KOPT-K1 (cell line): ENCODE results near the gene UBAC2.
"Not testable (repeated sequence)": the region's sequence is repeated elsewhere in the genome, so short reads cannot be mapped to it uniquely, and the experiment has no call there.

Source experiments
- H3K27ac ChIP-seq: fragments of 200-600 bp; sonication (generic); 2 replicates; pipeline ENCODE4 v1.5.1; 2016; ENCODE audit warnings: antibody characterized with exemption, mild to moderate bottlenecking, low read depth, low read length; ENCODE audit not compliant: poor library complexity, severe bottlenecking
- H3K36me3 ChIP-seq: fragments of 200-600 bp; sonication (generic); 2 replicates; pipeline ENCODE4 v1.5.1; 2017; ENCODE audit warnings: antibody characterized with exemption, mild to moderate bottlenecking, low read length, moderate library complexity; ENCODE audit not compliant: insufficient read depth
- H3K9me3 ChIP-seq: fragments of 200-600 bp; sonication (generic); 2 replicates; pipeline ENCODE4 v1.5.1; 2017; ENCODE audit warnings: antibody characterized with exemption, low read length, mild to moderate bottlenecking; ENCODE audit not compliant: insufficient read depth, poor library complexity, severe bottlenecking

The UBAC2 gene

GRCh38 chr13:99230991-99231390, 30.3 kb downstream of the UBAC2 start:
- H3K27ac ChIP-seq: peak overlapping the region; percentile 81
- no peaks in the 10 kb centered on the region for H3K9me3 ChIP-seq
- H3K36me3 ChIP-seq: peaks cover 12% of the 10 kb centered on the region

- peak overlapping the region; percentile 24 for H3K27ac ChIP-seq
- peaks cover 12% of the 10 kb centered on the region for H3K36me3 ChIP-seq
- no peaks in the 10 kb centered on the region for H3K9me3 ChIP-seq
These were observed 31.1 kb downstream of the UBAC2 start for GRCh38 chr13:99231721-99232120.

GRCh38 chr13:99237981-99238662, 37.5 kb downstream of the UBAC2 start:
- H3K9me3 ChIP-seq: no peaks in the 10 kb centered on the region
- peak overlapping the region; percentile 88 for H3K27ac ChIP-seq

GRCh38 chr13:99246100-99246499, 45.4 kb downstream of the UBAC2 start:
- Histone ChIP-seq H3K36me3 (peaks cover 52% of the 10 kb centered on the region), H3K27ac (no peak overlapping the region), H3K9me3 (no peaks in the 10 kb centered on the region)

More at GRCh38 chr13:99237981-99238662, 37.5 kb downstream of the UBAC2 start:
- peaks cover 24% of the 10 kb centered on the region for H3K36me3 ChIP-seq

GRCh38 chr13:99249178-99249577, 48.5 kb downstream of the UBAC2 start:
- not testable (repeated sequence) for H3K27ac ChIP-seq, H3K9me3 ChIP-seq
- H3K36me3 ChIP-seq: peaks cover 55% of the 10 kb centered on the region

GRCh38 chr13:99249606-99250005, 49.0 kb downstream of the UBAC2 start:
- not testable (repeated sequence) for H3K9me3 ChIP-seq, H3K27ac ChIP-seq
- peaks cover 51% of the 10 kb centered on the region for H3K36me3 ChIP-seq

- Histone ChIP-seq H3K9me3 (no peaks in the 10 kb centered on the region), H3K27ac (no peak overlapping the region), H3K36me3 (peaks cover 52% of the 10 kb centered on the region)
These were observed 50.5 kb downstream of the UBAC2 start for GRCh38 chr13:99250982-99251825.

GRCh38 chr13:99251921-99252320, 51.3 kb downstream of the UBAC2 start:
- Histone ChIP-seq H3K36me3 (peaks cover 46% of the 10 kb centered on the region), H3K27ac (no peak overlapping the region), H3K9me3 (no peaks in the 10 kb centered on the region)

- Histone ChIP-seq H3K27ac (no peak overlapping the region), H3K9me3 (no peaks in the 10 kb centered on the region), H3K36me3 (peaks cover 29% of the 10 kb centered on the region)
These were observed 54.2 kb downstream of the UBAC2 start for GRCh38 chr13:99254830-99255229.

- H3K27ac ChIP-seq: no peak overlapping the region
- no peaks in the 10 kb centered on the region for H3K9me3 ChIP-seq
- peaks cover 34% of the 10 kb centered on the region for H3K36me3 ChIP-seq
These were observed 54.6 kb downstream of the UBAC2 start for GRCh38 chr13:99255271-99255670.

- peaks cover 40% of the 10 kb centered on the region for H3K36me3 ChIP-seq
- H3K9me3 ChIP-seq: no peaks in the 10 kb centered on the region
- H3K27ac ChIP-seq: no peak overlapping the region
These were observed 55.6 kb downstream of the UBAC2 start for GRCh38 chr13:99256283-99256682.

- Histone ChIP-seq H3K27ac (no peak overlapping the region), H3K36me3 (peaks cover 35% of the 10 kb centered on the region), H3K9me3 (no peaks in the 10 kb centered on the region)
These were observed 56.1 kb downstream of the UBAC2 start for GRCh38 chr13:99256709-99257108.

- peaks cover 29% of the 10 kb centered on the region for H3K36me3 ChIP-seq
- no peaks in the 10 kb centered on the region for H3K9me3 ChIP-seq
- no peak overlapping the region for H3K27ac ChIP-seq
These were observed 56.6 kb downstream of the UBAC2 start for GRCh38 chr13:99257291-99257690.

- H3K9me3 ChIP-seq: no peaks in the 10 kb centered on the region
- H3K27ac ChIP-seq: peak within 1 kb of the TSS; percentile 60
- peaks cover 31% of the 10 kb centered on the region for H3K36me3 ChIP-seq
These were observed 57.7 kb downstream of the UBAC2 start, which contains the start of gene GPR18 for GRCh38 chr13:99258210-99258860. Gene GPR18 (minus strand): TSS chr13:99258379. CDS start chr13:99255872, 2,507 bp downstream.

GRCh38 chr13:99258946-99259345, 58.3 kb downstream of the UBAC2 start:
- H3K36me3 ChIP-seq: peaks cover 37% of the 10 kb centered on the region
- H3K27ac ChIP-seq: peak overlapping the region; percentile 60
- H3K9me3 ChIP-seq: no peaks in the 10 kb centered on the region
